ENCODE measurements around the gene PAX2. TPM values are rescaled to one million over a fixed set of nuclear protein-coding genes. Genes with fewer than 3 reads are reported as not detected.
A peak's percentile ranks its signal among the peaks of the same experiment; 100 is the strongest.

The PAX2 gene
- total and polyA plus RNA-seq, 2 of the 8 experiments (the other 6 are each of a cell fraction or from before 2014, with no cell fraction given) = 0.02 TPM; not detected in 1

- H3K4ac ChIP-seq (replicated peaks; ENCODE audit: insufficient read length, low read depth, low read length) = no peak overlapping the region
- FAIRE-seq (no peak), DNase-seq (ENCODE audit: low read depth in 1 of 2, low spot score in 2 of 2) (peak in 1 of 2 experiments; percentile 46)
- POLR2A ChIA-PET (ENCODE audit: partially characterized antibody) = interaction anchor here (0.6 to 0.8 kb wide), 2 partner anchors 171 to 275 kb away, joined by 3 read pairs; no protein-coding TSS in a partner anchor
- H4K8ac ChIP-seq (ENCODE audit: extremely low read depth, insufficient read depth, low read length) = no peak overlapping the region
- TF ChIP-seq RNF2 (IDR thresholded peaks at IDR 0.05; ENCODE audit: borderline replicate concordance, low read depth, low read length, missing control alignments, poor library complexity, severe bottlenecking) (peak; percentile 90), TBP (IDR thresholded peaks at IDR 0.05; ENCODE audit: low read depth, low read length) (no peak), ATF3 (IDR thresholded peaks at IDR 0.05; ENCODE audit: insufficient read depth, low read depth, low read length) (no peak), CBX8 (IDR thresholded peaks at IDR 0.05; ENCODE audit: borderline replicate concordance, low read depth, low read length) (peak; percentile 84; the same call in 1 of the 2 replicates), RFX5 (IDR thresholded peaks at IDR 0.05; ENCODE audit: borderline replicate concordance, low read depth, low read length) (no peak)
- no peak overlapping the region for H3K9ac ChIP-seq (replicated peaks in 1 of 4; ENCODE audit: extremely low read depth in 1 of 4, low read depth in 3 of 4, low read length in 3 of 4)
- peaks cover 13% of the 10 kb centered on the region; the same call in 1 of the 2 replicates for H3K23me2 ChIP-seq (ENCODE audit: low read depth, low read length)
- peak overlapping the region in 1 of 4 experiments; percentile 34; a peak in 1 of 8 replicates for H3K4me3 ChIP-seq (ENCODE audit: extremely low read depth in 1 of 4, insufficient read depth in 2 of 4, low read depth in 3 of 4, low read length in 4 of 4)
- peaks cover 0 to 14% (median 0%) of the 10 kb centered on the region in 4 experiments; a peak in 1 of 8 replicates for H3K36me3 ChIP-seq (ENCODE audit: control insufficient read depth in 2 of 4, insufficient read depth in 4 of 4, low read length in 3 of 4)
- no peak overlapping the region for H2BK5ac ChIP-seq (ENCODE audit: low read depth, low read length)
- no peak overlapping the region for H3K23ac ChIP-seq (ENCODE audit: insufficient read length)
- H4K91ac ChIP-seq (replicated peaks; ENCODE audit: insufficient read length, low read length) = no peak overlapping the region
- no peak overlapping the region for H2BK120ac ChIP-seq (replicated peaks; ENCODE audit: low read depth, low read length)
- H3K79me2 ChIP-seq (ENCODE audit: control insufficient read depth in 1 of 2, insufficient read depth in 2 of 2, low read length in 2 of 2) = no peaks in the 10 kb centered on the region
- no peak overlapping the region for H3K27ac ChIP-seq (ENCODE audit: low read depth, low read length)
- 17% methylated on average over 4 of the region's 7 CpGs; no CpG with 5 or more reads in 1 of the 2 experiments for WGBS, 2 experiments (ENCODE audit: extremely low coverage in 1 of 2, insufficient coverage in 1 of 2, insufficient read length in 1 of 2, insufficient replicate concordance in 2 of 2, low coverage in 1 of 2, low lambda C conversion rate in 2 of 2, missing lambda C conversion rate in 1 of 2)
- no peak overlapping the region for H4K5ac ChIP-seq (ENCODE audit: insufficient read length, low read depth, low read length)
- peak overlapping the region; percentile 55 for H3K18ac ChIP-seq (ENCODE audit: extremely low read depth, low read length)
- peaks cover 9 to 27% (median 22%) of the 10 kb centered on the region in 4 experiments for H3K4me1 ChIP-seq (replicated peaks in 1 of 4; ENCODE audit: control insufficient read depth in 3 of 4, insufficient read depth in 4 of 4, low read length in 3 of 4)
- peak overlapping the region; percentile 98 for H2AK5ac ChIP-seq (ENCODE audit: low read depth, low read length)
- H3K9me3 ChIP-seq (ENCODE audit: insufficient read depth in 2 of 2, low read depth in 1 of 2, low read length in 1 of 2) = no peaks in the 10 kb centered on the region
- H2BK20ac ChIP-seq (ENCODE audit: low read length) = peak overlapping the region; percentile 48; the same call in 1 of the 2 replicates
- H4K20me1 ChIP-seq (replicated peaks in 1 of 2; ENCODE audit: control insufficient read depth in 1 of 2, insufficient read depth in 2 of 2, low read length in 2 of 2) = peaks cover 19 to 36% of the 10 kb centered on the region in 2 experiments
- CTCF ChIA-PET (ENCODE audit: partially characterized antibody) = interaction anchor here (0.6 to 3.8 kb wide), 11 partner anchors 9 to 361 kb away, joined by 3 to 33 read pairs (median 5); partner anchors contain the start of gene PAX2
- no peaks in the 10 kb centered on the region for H3K79me1 ChIP-seq (ENCODE audit: low read depth, low read length)
- H2BK12ac ChIP-seq (ENCODE audit: low read depth, low read length) = peak overlapping the region; percentile 75; the same call in 1 of the 2 replicates
- H2AFZ ChIP-seq (ENCODE audit: low read length) = no peak overlapping the region
- peak overlapping the region; percentile 95; the same call in 1 of the 2 replicates for H2BK15ac ChIP-seq (ENCODE audit: low read length)
- H3K27me3 ChIP-seq (replicated peaks in 1 of 4; ENCODE audit: control insufficient read depth in 3 of 4, extremely low read depth in 1 of 4, insufficient read depth in 3 of 4, low read length in 3 of 4) = peaks cover 96 to 100% (median 100%) of the 10 kb centered on the region in 4 experiments
- H3K56ac ChIP-seq (replicated peaks; ENCODE audit: insufficient read length, low read depth, low read length) = no peak overlapping the region
- H3K4me2 ChIP-seq (ENCODE audit: insufficient read depth in 1 of 2, low read depth in 2 of 2, low read length in 2 of 2) = peak overlapping the region in 1 of 2 experiments; percentile 32; a peak in 1 of 4 replicates
- H3K14ac ChIP-seq (ENCODE audit: insufficient read length) = no peak overlapping the region
Observed at GRCh38 chr10:100734295-100735086, 10.9 kb upstream of the PAX2 start.

All from H1 (cell line).